H1 (cell line): ENCODE data around the gene FKBP1A.

Experiments
- CTCF ChIP-seq, 3 experiments: IDR thresholded peaks; 1 replicate in 2 of 3; 2 replicates in 1 of 3; pipeline versions ENCODE4 v1.5.1 to v1.6.1; 2011; ENCODE audit warnings: low read length in 3 of 3, mild to moderate bottlenecking in 3 of 3, inconsistent platforms in 2 of 3, low read depth in 1 of 3, moderate library complexity in 1 of 3; ENCODE audit not compliant: insufficient read depth in 1 of 3; ENCODE audit errors: control extremely low read depth in 1 of 3
- EZH2 ChIP-seq: fragments of 200-600 bp; sonication (generic); IDR thresholded peaks from 2 replicates; pipeline ENCODE4 v1.7.1; 2012; ENCODE audit warnings: low read depth, mild to moderate bottlenecking, moderate library complexity, low read length, inconsistent platforms; ENCODE audit not compliant: severe bottlenecking
- KDM1A ChIP-seq: fragments of 200-600, 300-600 bp; sonication (generic); IDR thresholded peaks from 2 replicates; pipeline ENCODE4 v1.7.1; 2016; ENCODE audit warnings: mild to moderate bottlenecking, low read length, borderline replicate concordance
- TAF1 ChIP-seq: IDR thresholded peaks from 2 replicates; pipeline ENCODE4 v1.6.1; 2011; ENCODE audit warnings: mild to moderate bottlenecking, low read depth, low read length
- USF2 ChIP-seq: IDR thresholded peaks from 2 replicates; pipeline ENCODE4 v1.6.1; 2011; ENCODE audit warnings: low read length, improper control_type of control experiment

- no peak for TF ChIP-seq CTCF (IDR thresholded peaks at IDR 0.05; ENCODE audit: control extremely low read depth in 1 of 3, insufficient read depth in 1 of 3, low read depth in 1 of 3, low read length in 3 of 3)
- no peak for TF ChIP-seq KDM1A
- TF ChIP-seq TAF1 = no peak
- TF ChIP-seq USF2 = no peak
- TF ChIP-seq EZH2 = no peak
Measured at GRCh38 chr20:1320016-1320415, 72.8 kb downstream of the FKBP1A start.
